OCI-LY3 (cell line): ENCODE results near the gene DNMT3A.
A peak's percentile ranks its signal among the peaks of the same experiment; 100 is the strongest.

ENCODE experiments used
- EZH2phosphoT487 ChIP-seq: fragments of 200-600 bp; shearing (Covaris generic); IDR thresholded peaks from 2 replicates; pipeline ENCODE4 v1.6.1; 2018; ENCODE audit warnings: antibody characterized with exemption, mixed run types, low read depth
- TF ChIP-seq, protein P1 (sequence below): fragments of 200-600, 300-600 bp; sonication (generic); IDR thresholded peaks from 2 replicates; pipeline ENCODE4 v1.5.1; 2014; ENCODE audit warnings: antibody characterized with exemption, low read length, low read depth

DNA sequence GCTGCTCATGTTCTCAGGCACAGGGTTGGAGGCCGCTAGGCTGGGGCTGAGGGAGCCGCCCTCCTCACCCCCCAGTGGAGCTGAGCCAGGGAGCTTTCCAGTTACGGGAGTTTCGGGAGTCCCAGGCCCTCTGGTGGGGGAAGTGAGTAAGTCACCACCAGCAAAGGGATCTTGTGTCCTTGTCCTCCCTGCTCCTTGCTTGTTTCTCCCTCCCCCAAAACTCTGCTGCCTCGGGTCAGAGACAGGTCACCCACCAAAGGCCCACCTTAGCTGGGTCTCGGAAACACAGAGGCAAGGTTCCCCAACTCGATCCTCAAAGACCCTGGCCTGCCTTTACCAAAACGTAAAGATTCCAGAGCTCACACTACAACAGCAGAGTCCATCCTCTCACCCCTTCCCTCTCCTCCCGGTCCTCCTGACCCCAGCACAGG is 112.9 kb downstream of the DNMT3A start:
- TF ChIP-seq, protein P1, sequence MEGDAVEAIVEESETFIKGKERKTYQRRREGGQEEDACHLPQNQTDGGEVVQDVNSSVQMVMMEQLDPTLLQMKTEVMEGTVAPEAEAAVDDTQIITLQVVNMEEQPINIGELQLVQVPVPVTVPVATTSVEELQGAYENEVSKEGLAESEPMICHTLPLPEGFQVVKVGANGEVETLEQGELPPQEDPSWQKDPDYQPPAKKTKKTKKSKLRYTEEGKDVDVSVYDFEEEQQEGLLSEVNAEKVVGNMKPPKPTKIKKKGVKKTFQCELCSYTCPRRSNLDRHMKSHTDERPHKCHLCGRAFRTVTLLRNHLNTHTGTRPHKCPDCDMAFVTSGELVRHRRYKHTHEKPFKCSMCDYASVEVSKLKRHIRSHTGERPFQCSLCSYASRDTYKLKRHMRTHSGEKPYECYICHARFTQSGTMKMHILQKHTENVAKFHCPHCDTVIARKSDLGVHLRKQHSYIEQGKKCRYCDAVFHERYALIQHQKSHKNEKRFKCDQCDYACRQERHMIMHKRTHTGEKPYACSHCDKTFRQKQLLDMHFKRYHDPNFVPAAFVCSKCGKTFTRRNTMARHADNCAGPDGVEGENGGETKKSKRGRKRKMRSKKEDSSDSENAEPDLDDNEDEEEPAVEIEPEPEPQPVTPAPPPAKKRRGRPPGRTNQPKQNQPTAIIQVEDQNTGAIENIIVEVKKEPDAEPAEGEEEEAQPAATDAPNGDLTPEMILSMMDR = peak; percentile 54
- TF ChIP-seq EZH2phosphoT487 = no peak
